Mucosa of gallbladder (tissue), 1 donor: Measurements from ENCODE around the gene GINS2. TPM values are rescaled to one million over a fixed set of nuclear protein-coding genes. Genes with fewer than 3 reads are reported as not detected.

Experiments used
- DNase-seq: peaks from one replicate; pipeline ENCODE4 v3.0.0-alpha.2; 2020; ENCODE audit warnings: low spot score
- total RNA-seq: library from RNA; stranded (reverse); gene quantifications from one replicate; pipeline ENCODE4 v1.2.1, GENCODE V29; 2021
- donor health status: DM: no; HTN: no; CAD: no.

The GINS2 gene
- total RNA-seq, 1 donor from 2014 or later: 0.81 TPM

- no peak for DNase-seq
Observed at GRCh38 chr16:85654251-85655095, 34.3 kb downstream of the GINS2 start.

GRCh38 chr16:85653290-85653891 is 35.4 kb downstream of the GINS2 start:
- DNase-seq: no peak

GRCh38 chr16:85652431-85653221 is 36.1 kb downstream of the GINS2 start:
- peak; percentile 38 for DNase-seq

- DNase-seq: no peak
Observed at GRCh38 chr16:85651629-85652430, 36.9 kb downstream of the GINS2 start.

GRCh38 chr16:85650844-85651628 is 37.7 kb downstream of the GINS2 start:
- no peak for DNase-seq

- no peak for DNase-seq
Observed at GRCh38 chr16:85650135-85650843, 38.5 kb downstream of the GINS2 start.

GRCh38 chr16:85649411-85650134 is 39.2 kb downstream of the GINS2 start:
- no peak for DNase-seq

GRCh38 chr16:85648805-85649204 is 39.9 kb downstream of the GINS2 start:
- no peak for DNase-seq

GRCh38 chr16:85648070-85648714 is 40.6 kb downstream of the GINS2 start:
- DNase-seq: no peak

GRCh38 chr16:85646976-85647375 is 41.8 kb downstream of the GINS2 start:
- DNase-seq: no peak

- DNase-seq: no peak
Observed at GRCh38 chr16:85646358-85646907, 42.3 kb downstream of the GINS2 start.

GRCh38 chr16:85645021-85645589 is 43.6 kb downstream of the GINS2 start:
- DNase-seq: no peak

- no peak for DNase-seq
Observed at GRCh38 chr16:85644093-85644712, 44.6 kb downstream of the GINS2 start.

- DNase-seq: no peak
Observed at GRCh38 chr16:85643631-85644030, 45.1 kb downstream of the GINS2 start.

- no peak for DNase-seq
Observed at GRCh38 chr16:85642762-85643358, 45.9 kb downstream of the GINS2 start.

GRCh38 chr16:85641776-85642176 is 47.0 kb downstream of the GINS2 start:
- peak; percentile 86 for DNase-seq

GRCh38 chr16:85641305-85641704 is 47.4 kb downstream of the GINS2 start:
- no peak for DNase-seq
